ENCODE results near the gene SART1.

DNA sequence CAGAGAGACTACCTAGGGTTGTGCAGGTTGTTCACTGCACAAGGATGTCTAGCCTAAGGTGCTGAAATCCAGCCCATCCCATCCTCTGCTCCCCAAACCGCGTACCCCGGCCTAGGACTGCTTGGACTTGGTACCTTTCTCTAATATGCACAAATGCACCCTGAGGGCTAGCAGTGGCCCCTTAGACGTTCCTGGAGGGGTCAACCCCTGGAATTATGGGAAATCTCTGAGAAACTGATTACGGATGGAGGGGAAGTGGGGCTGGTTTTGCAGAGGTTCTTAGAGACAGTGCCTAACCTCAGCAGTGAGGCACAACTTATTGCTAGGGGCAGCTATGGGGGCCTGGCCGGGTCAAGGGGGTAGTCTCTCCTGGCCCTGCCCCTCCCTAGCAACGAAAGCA, 45.1 kb upstream of the SART1 start:
- no peak for TF ChIP-seq POLR2A (IDR thresholded peaks at IDR 0.05; ENCODE audit: low read length)
- no peak for TF ChIP-seq GATA1 (IDR thresholded peaks at IDR 0.05; ENCODE audit: low read depth, low read length)
